Measurements from ENCODE around the gene GEMIN5. TPM values are rescaled to one million over a fixed set of nuclear protein-coding genes. Genes with fewer than 3 reads are reported as not detected.

Gene GEMIN5
- total RNA-seq, 2 experiments from 2014 or later: 15.9 to 17.8 TPM

- Mint-ChIP-seq H3K27ac (no peak overlapping the region), H3K9me3 (ENCODE audit: insufficient read depth) (peaks cover 7% of the 10 kb centered on the region), H3K4me1 (ENCODE audit: low read depth) (peaks cover 6% of the 10 kb centered on the region), H3K27me3 (ENCODE audit: low read depth) (no peaks in the 10 kb centered on the region), H3K4me3 (no peak overlapping the region), H3K36me3 (ENCODE audit: low read depth) (peaks cover 61% of the 10 kb centered on the region)
- ChIA-PET POLR2A (no interaction called here), CTCF (no interaction called here)
- ATAC-seq: no peak
- no peak for DNase-seq
These were observed 66.3 kb downstream of the GEMIN5 start for GRCh38 chr5:154871734-154872133.

- Mint-ChIP-seq H3K4me3 (no peak overlapping the region), H3K4me1 (ENCODE audit: low read depth) (peaks cover 11% of the 10 kb centered on the region), H3K9me3 (ENCODE audit: insufficient read depth) (no peaks in the 10 kb centered on the region), H3K36me3 (ENCODE audit: low read depth) (peaks cover 59% of the 10 kb centered on the region), H3K27ac (peak overlapping the region; percentile 26), H3K27me3 (ENCODE audit: low read depth) (no peaks in the 10 kb centered on the region)
- ChIA-PET POLR2A (interaction anchor here (0.6 kb wide), 1 partner anchor 70 kb away, joined by 3 read pairs; the partner anchor contains the start of gene GEMIN5), CTCF (interaction anchor here (1.1 kb wide), 1 partner anchor 11 kb away, joined by 4 read pairs; no protein-coding TSS in a partner anchor)
- ATAC-seq (peak; percentile 55), DNase-seq (peak; percentile 30)
These were observed 69.3 kb downstream of the GEMIN5 start for GRCh38 chr5:154868702-154869101.

GRCh38 chr5:154866841-154867240, 71.2 kb downstream of the GEMIN5 start:
- no peaks in the 10 kb centered on the region for H3K9me3 Mint-ChIP-seq (ENCODE audit: insufficient read depth)
- ChIA-PET CTCF (interaction anchor here (1.0 kb wide), 1 partner anchor 217 kb away, joined by 3 read pairs; no protein-coding TSS in a partner anchor), POLR2A (interaction anchor here (1.3 kb wide), 1 partner anchor 8 kb away, joined by 4 read pairs; the partner anchor contains the start of gene CNOT8)
- H3K27ac Mint-ChIP-seq: no peak overlapping the region
- H3K36me3 Mint-ChIP-seq (ENCODE audit: low read depth): peaks cover 60% of the 10 kb centered on the region
- H3K4me1 Mint-ChIP-seq (ENCODE audit: low read depth): peaks cover 26% of the 10 kb centered on the region
- H3K27me3 Mint-ChIP-seq (ENCODE audit: low read depth): no peaks in the 10 kb centered on the region
- DNase-seq (no peak), ATAC-seq (no peak)
- H3K4me3 Mint-ChIP-seq: no peak overlapping the region

- CTCF ChIA-PET: no interaction called here
- peaks cover 35% of the 10 kb centered on the region for H3K4me1 Mint-ChIP-seq (ENCODE audit: low read depth)
- H3K36me3 Mint-ChIP-seq (ENCODE audit: low read depth): peaks cover 58% of the 10 kb centered on the region
- POLR2A ChIA-PET: no interaction called here
- H3K9me3 Mint-ChIP-seq (ENCODE audit: insufficient read depth): no peaks in the 10 kb centered on the region
- H3K27ac Mint-ChIP-seq: no peak overlapping the region
- ATAC-seq (no peak), DNase-seq (no peak)
- no peaks in the 10 kb centered on the region for H3K27me3 Mint-ChIP-seq (ENCODE audit: low read depth)
- H3K4me3 Mint-ChIP-seq: no peak overlapping the region
These were observed 72.4 kb downstream of the GEMIN5 start for GRCh38 chr5:154865466-154866184.

GRCh38 chr5:154863291-154864080, 74.5 kb downstream of the GEMIN5 start:
- H3K9me3 Mint-ChIP-seq (ENCODE audit: insufficient read depth): no peaks in the 10 kb centered on the region
- POLR2A ChIA-PET: interaction anchor here (0.6 kb wide), 1 partner anchor 59 kb away, joined by 3 read pairs; no protein-coding TSS in a partner anchor

GRCh38 chr5:154862766-154863165, 75.2 kb downstream of the GEMIN5 start:
- H3K9me3 Mint-ChIP-seq (ENCODE audit: insufficient read depth): no peaks in the 10 kb centered on the region
- no peak overlapping the region for H3K4me3 Mint-ChIP-seq
- ChIA-PET CTCF (interaction anchor here (1.2 kb wide), 1 partner anchor 216 kb away, joined by 4 read pairs; no protein-coding TSS in a partner anchor), POLR2A (no interaction called here)
- DNase-seq (no peak), ATAC-seq (no peak)
- peak overlapping the region; percentile 14 for H3K27ac Mint-ChIP-seq
- peaks cover 41% of the 10 kb centered on the region for H3K4me1 Mint-ChIP-seq (ENCODE audit: low read depth)
- peaks cover 58% of the 10 kb centered on the region for H3K36me3 Mint-ChIP-seq (ENCODE audit: low read depth)
- H3K27me3 Mint-ChIP-seq (ENCODE audit: low read depth): no peaks in the 10 kb centered on the region

More at GRCh38 chr5:154863291-154864080, 74.5 kb downstream of the GEMIN5 start:
- H3K27ac Mint-ChIP-seq: no peak overlapping the region
- H3K4me1 Mint-ChIP-seq (ENCODE audit: low read depth): peaks cover 43% of the 10 kb centered on the region
- ATAC-seq: no peak
- H3K36me3 Mint-ChIP-seq (ENCODE audit: low read depth): peaks cover 59% of the 10 kb centered on the region
- CTCF ChIA-PET: interaction anchor here (1.2 kb wide), 1 partner anchor 216 kb away, joined by 4 read pairs; no protein-coding TSS in a partner anchor
- DNase-seq: no peak
- H3K27me3 Mint-ChIP-seq (ENCODE audit: low read depth): no peaks in the 10 kb centered on the region
- no peak overlapping the region for H3K4me3 Mint-ChIP-seq

GRCh38 chr5:154861946-154862345, 76.1 kb downstream of the GEMIN5 start:
- no peaks in the 10 kb centered on the region for H3K27me3 Mint-ChIP-seq (ENCODE audit: low read depth)
- peaks cover 55% of the 10 kb centered on the region for H3K36me3 Mint-ChIP-seq (ENCODE audit: low read depth)
- ATAC-seq: no peak
- ChIA-PET POLR2A (no interaction called here), CTCF (no interaction called here)
- H3K9me3 Mint-ChIP-seq (ENCODE audit: insufficient read depth): no peaks in the 10 kb centered on the region
- peak overlapping the region; percentile 32 for H3K4me3 Mint-ChIP-seq
- no peak overlapping the region for H3K27ac Mint-ChIP-seq
- H3K4me1 Mint-ChIP-seq (ENCODE audit: low read depth): peaks cover 45% of the 10 kb centered on the region
- no peak for DNase-seq

- H3K9me3 Mint-ChIP-seq (ENCODE audit: insufficient read depth): no peaks in the 10 kb centered on the region
- peak overlapping the region; percentile 100 for H3K27ac Mint-ChIP-seq
- ChIA-PET CTCF (interaction anchor here (1.4 to 1.7 kb wide), 2 partner anchors 31 to 210 kb away, joined by 3 to 4 read pairs; no protein-coding TSS in a partner anchor), POLR2A (no interaction called here)
- H3K4me3 Mint-ChIP-seq: peak overlapping the region; percentile 81
- no peaks in the 10 kb centered on the region for H3K27me3 Mint-ChIP-seq (ENCODE audit: low read depth)
- DNase-seq (no peak), ATAC-seq (no peak)
- H3K4me1 Mint-ChIP-seq (ENCODE audit: low read depth): peaks cover 48% of the 10 kb centered on the region
- peaks cover 49% of the 10 kb centered on the region for H3K36me3 Mint-ChIP-seq (ENCODE audit: low read depth)
These were observed 77.2 kb downstream of the GEMIN5 start for GRCh38 chr5:154860765-154861164.

- Mint-ChIP-seq H3K4me1 (ENCODE audit: low read depth) (peaks cover 45% of the 10 kb centered on the region), H3K36me3 (ENCODE audit: low read depth) (peaks cover 42% of the 10 kb centered on the region), H3K4me3 (peak overlapping the region; percentile 81), H3K27ac (peak overlapping the region; percentile 100), H3K9me3 (ENCODE audit: insufficient read depth) (no peaks in the 10 kb centered on the region), H3K27me3 (ENCODE audit: low read depth) (no peaks in the 10 kb centered on the region)
- ChIA-PET CTCF (interaction anchor here (1.4 to 1.7 kb wide), 2 partner anchors 30 to 209 kb away, joined by 3 to 4 read pairs; no protein-coding TSS in a partner anchor), POLR2A (no interaction called here)
- DNase-seq (peak; percentile 26), ATAC-seq (no peak)
These were observed 77.9 kb downstream of the GEMIN5 start for GRCh38 chr5:154860123-154860522.

GRCh38 chr5:154858972-154859871, 78.8 kb downstream of the GEMIN5 start:
- POLR2A ChIA-PET: interaction anchor here (0.6 to 1.0 kb wide), 8 partner anchors 8 to 101 kb away, joined by 3 to 7 read pairs (median 4); partner anchors contain the start of gene GEMIN5
- Mint-ChIP-seq H3K4me1 (ENCODE audit: low read depth) (peaks cover 45% of the 10 kb centered on the region), H3K27me3 (ENCODE audit: low read depth) (no peaks in the 10 kb centered on the region), H3K4me3 (peak overlapping the region; percentile 81), H3K27ac (peak overlapping the region; percentile 100), H3K36me3 (ENCODE audit: low read depth) (peaks cover 36% of the 10 kb centered on the region), H3K9me3 (ENCODE audit: insufficient read depth) (no peaks in the 10 kb centered on the region)
- CTCF ChIA-PET: interaction anchor here (0.7 to 1.7 kb wide), 2 partner anchors 209 kb away, joined by 3 to 4 read pairs; no protein-coding TSS in a partner anchor
- no peak for ATAC-seq
- DNase-seq: peak; percentile 36

Data from activated CD8-positive, alpha-beta T cell treated with anti-CD3 and anti-CD28 coated beads, Interleukin-2, amount 10 ng/mL, durations not matched to agents 7 days and 5 days (primary cell).